SK-N-DZ (cell line): ENCODE measurements around the gene CIAO2B.

Source experiments
- DNase-seq: peaks from one replicate; pipeline ENCODE4 v3.0.0-alpha.2; 2015; ENCODE audit warnings: low spot score

CIAO2B gene

DNA sequence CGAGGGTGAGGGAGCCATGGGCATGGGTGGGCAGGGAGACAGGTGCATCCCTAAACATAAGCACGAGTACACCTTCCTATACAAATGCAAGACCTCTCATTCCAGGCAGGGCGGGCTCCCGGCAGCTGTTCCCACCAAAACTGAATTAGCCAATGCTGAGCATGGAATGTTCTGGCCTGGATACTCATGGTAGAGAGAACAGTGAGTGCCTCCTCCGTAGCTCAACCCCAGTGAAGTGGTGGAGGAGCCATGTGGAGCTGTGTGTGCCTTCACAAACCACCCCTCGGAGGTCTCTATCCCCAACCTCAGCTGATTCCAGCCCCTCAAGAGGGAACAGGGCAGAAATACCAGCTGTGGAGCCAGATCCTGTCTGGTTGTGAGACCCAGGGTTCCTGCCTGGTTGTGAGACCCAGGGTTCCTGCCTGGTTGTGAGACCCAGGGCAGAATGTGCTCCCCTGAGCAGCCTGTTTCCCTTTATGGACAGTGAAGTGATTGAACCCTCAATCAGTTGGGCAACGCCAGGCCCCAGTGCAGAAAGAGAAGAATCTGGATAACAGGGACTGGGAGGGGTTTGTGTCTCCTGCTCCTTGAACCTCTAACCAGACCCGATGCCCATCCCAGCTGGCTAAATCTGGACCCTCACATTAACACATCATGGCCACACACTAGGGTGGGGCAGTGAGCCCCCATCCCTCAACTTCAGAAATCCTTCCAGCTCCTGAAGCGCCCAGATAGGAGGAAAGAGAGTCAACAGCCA, 13.1 kb downstream of the CIAO2B start:
- no peak for DNase-seq

DNA sequence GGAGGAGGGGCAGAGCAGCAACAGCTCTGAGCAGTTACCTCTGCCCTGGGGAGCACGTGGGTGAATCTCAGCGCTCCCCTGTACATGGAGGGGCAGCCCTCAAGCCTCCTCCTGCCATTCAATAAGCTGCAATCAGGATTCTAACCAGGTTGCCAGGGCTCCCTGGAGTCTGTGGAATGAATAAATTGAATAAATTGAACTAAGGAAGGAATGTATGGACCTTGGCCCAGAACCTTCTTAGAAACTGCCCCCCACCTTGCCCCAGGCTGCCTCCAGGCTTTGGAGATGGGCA, 14.0 kb downstream of the CIAO2B start:
- DNase-seq, result no peak

GRCh38 chr16:66919569-66920298, 14.5 kb downstream of the CIAO2B start:
- DNase-seq, result no peak

DNA sequence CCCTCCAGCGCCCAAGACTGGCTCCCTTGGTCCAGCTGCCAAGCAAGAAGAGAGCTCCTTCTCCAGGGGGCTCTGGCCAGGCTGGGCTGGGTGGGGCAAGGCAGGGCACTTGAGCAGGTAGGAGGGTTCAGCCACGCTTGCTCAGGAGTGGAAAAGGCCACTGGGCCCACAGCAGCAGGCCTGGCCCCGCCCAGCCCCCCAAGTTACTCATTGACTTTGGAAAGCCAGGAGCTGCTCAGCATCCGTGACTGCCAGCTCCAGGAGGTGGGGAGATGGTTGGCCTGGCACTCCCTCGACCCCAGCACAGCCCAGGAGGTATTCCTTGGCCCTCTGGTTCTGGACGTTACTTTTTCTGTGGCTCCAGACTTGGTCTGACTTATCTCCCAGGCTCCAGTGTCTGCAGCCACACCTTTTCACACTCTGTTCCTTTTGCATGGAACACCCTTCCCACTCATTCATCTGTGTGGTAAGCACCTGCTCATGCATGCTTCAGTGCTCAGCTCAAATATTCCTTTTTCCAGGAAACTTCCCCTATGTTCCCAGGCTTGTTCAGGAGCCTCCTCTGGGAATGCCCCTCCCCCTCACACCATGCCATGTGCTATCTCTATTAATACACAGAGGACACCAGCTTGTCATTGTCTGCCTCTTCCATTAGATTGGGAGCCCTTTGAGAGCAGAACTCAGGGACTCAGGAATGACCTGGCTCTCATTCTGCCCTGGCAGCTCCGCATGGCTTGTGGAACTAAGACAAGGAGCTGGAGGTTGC, 15.2 kb downstream of the CIAO2B start, which contains the start of gene CDH16:
Gene CDH16 (minus strand): TSS at position 83 of the 766 bp plus-strand sequence. CDS start 820 bp downstream, outside the sequence.
- no peak for DNase-seq

GRCh38 chr16:66918355-66918754, 15.8 kb downstream of the CIAO2B start:
- DNase-seq, result no peak

- DNase-seq, result no peak
Observed at GRCh38 chr16:66917741-66918140, 16.5 kb downstream of the CIAO2B start.

DNA sequence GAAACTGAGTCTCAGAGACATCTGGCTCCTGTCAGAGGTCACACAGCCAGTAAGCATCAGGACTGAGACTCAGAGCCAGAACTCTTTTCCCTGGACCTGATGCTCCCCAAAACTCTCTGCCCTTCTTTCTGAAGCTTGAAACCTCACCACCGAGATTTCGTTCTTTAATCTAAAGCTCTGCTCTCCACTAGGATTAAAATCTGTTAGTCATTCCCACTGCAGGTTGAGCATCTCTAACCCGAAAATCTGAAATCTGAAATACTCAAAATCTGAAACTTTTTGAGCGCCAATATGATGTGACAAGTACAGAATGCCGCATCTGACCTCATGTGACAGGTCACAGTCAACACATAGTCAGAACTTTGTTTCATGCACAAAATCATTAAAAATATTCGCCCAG, 17.7 kb downstream of the CIAO2B start:
- DNase-seq, result no peak

DNA sequence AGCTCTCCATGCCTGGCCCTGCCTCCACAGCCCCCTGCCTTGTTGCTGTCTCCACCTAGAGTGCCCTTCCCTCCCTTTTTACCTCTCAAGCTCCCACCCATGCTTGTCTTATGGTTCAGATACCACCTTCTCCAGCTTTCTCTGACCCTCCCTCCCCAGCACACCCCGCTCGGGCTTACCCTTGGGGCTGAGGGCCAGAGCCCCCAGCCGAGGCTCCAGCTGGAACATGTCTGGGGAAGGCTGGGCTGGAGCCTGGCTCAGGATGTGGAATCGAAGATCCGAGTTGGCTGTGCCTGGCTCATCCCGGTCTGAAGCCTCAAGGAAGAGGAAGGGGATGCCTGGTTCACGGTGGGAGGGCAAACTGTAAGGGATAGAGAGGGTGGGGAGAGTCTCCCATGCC, 19.2 kb downstream of the CIAO2B start:
- no peak for DNase-seq

DNA sequence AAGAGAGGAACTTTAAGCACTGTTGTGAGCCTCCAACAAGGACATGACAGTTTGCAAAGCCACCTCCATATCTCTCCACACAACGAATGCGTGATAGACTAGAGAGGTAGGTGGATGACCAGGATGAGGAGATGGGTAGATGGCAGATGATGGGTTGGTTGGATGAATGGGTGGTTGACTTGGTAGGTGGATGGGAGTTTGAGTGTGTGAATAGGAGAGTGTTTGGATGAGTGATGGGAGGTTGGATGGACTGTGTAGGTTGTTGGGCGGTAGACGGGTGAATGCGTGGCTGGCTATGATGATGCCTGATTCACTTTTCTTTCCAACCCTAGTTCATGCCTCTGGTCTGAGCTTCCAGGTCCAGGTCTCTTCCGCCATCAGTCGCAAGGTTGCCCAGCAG, 19.7 kb downstream of the CIAO2B start:
- no peak for DNase-seq

- no peak for DNase-seq
Observed at GRCh38 chr16:66913711-66914110, 20.5 kb downstream of the CIAO2B start.

GRCh38 chr16:66913081-66913480, 21.1 kb downstream of the CIAO2B start:
- no peak for DNase-seq

DNA sequence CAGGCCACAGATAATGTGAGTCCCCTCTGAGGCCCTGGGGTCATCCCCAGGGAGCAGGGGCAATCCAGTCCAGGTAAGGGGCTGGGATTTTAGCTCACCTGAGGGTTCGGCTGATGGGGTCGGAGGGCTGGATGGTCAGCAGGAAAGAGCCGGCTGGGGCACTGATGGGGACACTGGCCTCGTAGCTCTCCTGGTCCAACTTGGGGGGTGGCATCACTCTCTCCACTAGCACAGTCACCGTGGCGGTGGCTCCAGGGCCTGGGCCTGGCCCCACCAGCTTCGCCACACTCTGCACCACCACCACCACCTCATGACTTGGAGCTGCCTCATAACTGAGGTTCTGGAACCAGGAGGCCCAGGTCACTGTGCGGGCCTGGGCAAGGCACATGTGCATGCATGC, 22.4 kb downstream of the CIAO2B start:
- DNase-seq, result no peak

DNA sequence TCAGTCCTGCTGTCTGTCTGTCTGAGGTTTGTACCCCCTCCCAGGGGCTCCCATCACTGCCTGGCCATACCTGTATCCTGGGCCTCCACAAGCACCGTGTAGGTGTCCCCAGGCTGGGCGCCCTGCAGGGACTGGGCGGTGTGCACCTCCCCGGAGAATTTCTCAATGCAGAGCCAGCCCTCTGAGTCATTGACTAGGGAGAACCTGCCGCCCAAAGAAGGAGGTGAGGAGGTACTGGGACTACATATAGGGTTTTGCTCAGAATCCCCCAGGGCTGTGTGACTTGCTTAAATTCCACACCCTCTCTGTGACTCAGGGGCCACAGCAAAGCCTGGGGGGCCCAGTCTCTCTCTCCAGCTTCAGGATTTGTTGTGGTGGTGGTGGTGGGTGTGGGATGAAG, 23.1 kb downstream of the CIAO2B start:
- no peak for DNase-seq

DNA sequence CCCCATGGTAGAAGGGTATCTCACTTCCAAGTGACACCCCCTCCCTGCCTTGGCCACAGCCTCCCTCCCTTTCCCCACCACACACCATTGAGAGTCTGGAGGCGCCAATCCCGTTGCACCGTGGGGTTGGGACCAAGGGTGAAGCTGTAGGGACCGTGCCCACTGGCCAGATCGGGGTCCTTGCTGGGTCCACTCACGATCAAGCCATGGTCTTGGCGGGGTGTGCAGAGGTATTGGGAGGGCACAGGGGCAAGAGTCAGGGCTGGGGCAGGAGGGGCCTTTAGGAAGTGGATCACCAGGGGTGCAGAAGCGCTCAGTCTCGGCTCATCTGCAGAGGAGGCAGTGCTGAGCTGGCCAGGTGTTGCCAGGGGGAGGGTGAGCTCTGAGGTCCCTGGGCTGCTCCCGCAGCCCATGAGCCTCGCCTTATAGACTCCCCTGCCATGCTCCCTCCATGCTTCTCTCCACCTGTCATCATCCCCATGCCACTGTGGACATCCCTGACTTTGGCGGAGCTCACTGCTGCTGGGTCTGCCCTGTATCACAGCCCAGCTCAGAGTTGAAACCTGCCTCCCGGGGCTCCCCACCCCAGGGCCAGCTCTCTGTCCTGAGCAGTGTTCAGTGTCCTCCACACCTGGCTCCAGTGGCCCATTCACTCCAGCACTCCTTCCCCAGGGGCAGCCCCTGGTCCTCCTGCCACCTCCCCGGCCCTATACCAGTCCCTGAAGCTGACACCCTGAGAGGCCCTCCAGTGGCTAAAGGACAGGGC, 23.8 kb downstream of the CIAO2B start:
- no peak for DNase-seq

DNA sequence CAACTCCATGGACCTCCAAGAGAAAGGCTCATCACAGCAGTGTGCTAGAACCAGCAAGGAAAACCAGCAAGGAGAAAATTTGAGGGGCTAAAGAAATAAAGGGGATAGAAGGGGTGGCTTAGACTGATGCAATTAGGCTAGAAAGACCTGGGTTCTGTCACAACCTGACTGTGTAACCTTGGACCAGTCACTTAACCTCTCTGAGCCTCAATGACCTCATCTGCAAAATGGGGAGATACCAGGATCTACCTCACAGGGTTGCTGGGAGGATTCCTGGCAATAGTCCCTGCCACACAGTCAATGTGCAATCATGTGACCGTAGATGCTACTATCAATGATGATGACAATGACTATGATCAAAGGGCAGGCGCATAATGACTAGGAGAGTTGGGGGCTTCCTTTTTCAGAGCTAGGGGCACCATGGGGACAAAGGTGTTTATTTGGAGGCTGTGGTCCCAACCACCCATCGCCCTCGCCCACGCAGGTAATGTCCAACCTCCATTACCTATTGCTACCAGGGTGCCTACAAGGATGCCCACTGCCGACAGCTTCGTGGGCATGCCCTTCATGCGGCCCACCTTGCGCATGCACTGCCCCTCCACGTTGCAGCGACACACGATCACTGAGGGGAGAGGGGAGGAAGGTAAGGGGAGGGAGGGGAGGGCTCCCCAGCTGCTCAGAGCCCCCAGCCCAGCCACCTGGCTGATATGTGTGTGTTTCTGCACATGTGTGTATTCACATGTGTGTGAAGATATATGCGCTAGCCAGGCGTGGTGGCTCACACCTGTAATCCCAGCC, 25.2 kb downstream of the CIAO2B start:
- no peak for DNase-seq

- no peak for DNase-seq
Observed at GRCh38 chr16:66908116-66908515, 26.1 kb downstream of the CIAO2B start.

DNA sequence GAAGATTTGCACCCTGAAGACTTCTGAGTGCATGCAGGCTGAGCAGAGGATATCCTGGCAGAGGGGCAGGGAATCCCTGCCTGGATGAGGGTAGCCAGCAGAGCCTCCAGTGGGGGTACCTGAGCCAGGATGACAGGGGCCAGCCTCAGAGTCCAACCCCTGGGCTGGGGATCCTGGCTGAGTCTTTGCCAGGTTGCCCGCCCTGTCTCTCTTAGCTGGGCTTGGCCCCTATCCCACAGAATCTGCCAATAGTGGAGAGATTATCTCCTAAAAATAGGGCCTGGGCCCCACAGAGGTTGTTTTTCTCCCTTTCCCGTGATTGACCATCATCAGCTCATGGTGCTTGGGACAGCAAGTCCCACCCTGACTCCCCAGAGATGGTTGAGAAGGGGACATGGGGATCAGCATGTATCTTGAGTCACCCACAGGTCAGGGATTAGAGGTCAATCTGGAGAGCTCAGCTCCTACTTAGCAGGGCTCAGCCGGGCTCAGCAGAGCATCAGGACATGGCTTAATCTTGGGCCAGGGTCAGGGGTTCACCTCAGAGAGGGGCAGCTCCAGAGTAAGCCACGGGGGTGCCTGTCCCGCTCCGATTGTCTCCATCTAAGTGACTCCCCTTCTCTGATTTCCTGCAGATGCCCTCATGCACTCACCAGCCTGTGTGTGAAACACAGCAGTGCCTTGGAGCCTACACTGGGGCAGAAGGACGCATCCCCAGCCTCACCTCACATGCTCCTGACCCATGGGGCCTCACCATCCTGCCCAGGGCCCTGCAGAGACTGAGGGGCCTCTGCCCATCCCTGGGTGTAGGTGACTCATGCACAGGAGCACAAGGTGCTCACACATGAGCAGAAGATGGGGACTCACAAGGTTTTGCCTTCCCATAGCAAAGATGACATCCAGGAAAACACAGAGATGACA, 27.0 kb downstream of the CIAO2B start:
- no peak for DNase-seq

DNA sequence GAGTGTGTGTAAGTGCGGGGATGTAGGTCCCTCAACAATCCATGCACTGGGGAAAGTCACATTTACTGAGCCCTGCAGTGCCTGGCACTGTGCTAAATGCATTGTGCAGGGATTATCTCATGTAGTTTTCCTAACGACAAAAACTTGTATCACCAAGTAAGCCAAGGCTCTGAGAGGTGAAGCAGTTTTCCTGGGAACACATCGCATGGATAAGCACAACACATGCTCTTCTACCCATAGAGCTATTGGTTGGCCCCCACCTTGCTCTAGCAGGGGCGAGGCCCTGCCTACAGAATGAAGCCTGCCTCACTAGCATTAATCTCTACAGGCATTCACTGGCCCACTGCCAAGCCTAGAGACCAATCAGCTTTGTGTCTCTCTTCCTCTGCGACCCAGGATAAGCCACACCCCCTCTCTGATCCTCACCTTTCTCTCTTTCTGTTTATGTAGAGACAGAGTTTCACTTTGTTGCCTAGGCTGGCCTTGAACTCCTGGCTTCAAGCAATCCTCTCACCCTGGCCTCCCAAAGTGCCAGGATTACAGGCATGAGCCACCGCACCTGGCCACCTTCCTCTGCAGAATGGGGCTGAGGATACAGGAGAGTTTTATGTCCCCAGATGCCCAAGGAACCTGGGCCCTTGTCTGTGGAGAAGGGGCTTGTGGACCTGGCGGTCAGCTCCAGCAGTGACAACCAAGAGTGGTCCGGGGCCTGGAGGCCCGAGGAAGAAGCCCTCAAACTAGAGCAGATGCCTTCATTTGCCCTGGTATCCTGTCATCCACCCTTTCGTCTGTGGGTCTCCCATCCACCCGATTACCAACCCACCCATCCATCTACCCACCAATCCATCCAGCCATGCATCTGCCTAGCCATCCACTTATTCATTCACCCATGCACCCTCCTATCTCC, 28.3 kb downstream of the CIAO2B start:
- no peak for DNase-seq
